GM18951 (cell line): ENCODE measurements around the gene RPL38.

Experiments used
- POLR2A ChIP-seq: IDR thresholded peaks from 4 replicates; pipeline ENCODE4 v1.6.1; 2011; ENCODE audit warnings: mild to moderate bottlenecking; ENCODE audit not compliant: insufficient read length, insufficient read depth; ENCODE audit errors: extremely low read depth
- in situ Hi-C: fragments of 300-500 bp; cut with MboI; formaldehyde crosslinking; loops from one replicate; pipeline ENCODE4 v1.12.0; 2022; ENCODE audit warnings: low sequenced_read_pairs, mixed read lengths, inconsistent platforms; ENCODE audit not compliant: unreplicated experiment

RPL38 gene

GRCh38 chr17:74217888-74218287 lies 14.4 kb downstream of the RPL38 start:
- no peak for TF ChIP-seq POLR2A
- in situ Hi-C loops: no loop called here

DNA sequence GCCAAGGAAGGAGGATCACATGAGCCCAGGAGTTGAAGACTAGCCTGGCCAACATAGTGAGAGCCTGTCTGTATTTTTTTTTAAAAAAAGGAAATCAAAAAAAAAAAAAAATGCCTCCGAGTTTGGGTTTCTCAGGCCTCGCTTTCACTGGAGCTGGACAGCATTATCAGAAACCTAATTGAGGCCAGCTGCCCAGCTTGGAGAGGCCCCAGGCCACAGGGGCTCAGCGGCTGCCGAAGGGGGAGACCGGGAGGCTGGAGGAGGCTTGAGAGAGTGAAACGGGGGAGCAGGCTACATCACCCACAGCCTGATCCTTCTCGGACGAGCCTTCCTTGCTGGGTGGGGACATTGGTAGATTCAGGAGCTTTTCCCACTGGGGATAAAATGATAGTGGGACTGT lies 15.0 kb downstream of the RPL38 start:
- TF ChIP-seq POLR2A: no peak
- in situ Hi-C loops: no loop called here

- TF ChIP-seq POLR2A: no peak
- in situ Hi-C loops: no loop called here
Measured at GRCh38 chr17:74219576-74220133, 16.2 kb downstream of the RPL38 start.

GRCh38 chr17:74220219-74220618 lies 16.7 kb downstream of the RPL38 start:
- TF ChIP-seq POLR2A: no peak
- in situ Hi-C loops: no loop called here

- in situ Hi-C loops: no loop called here
Measured at GRCh38 chr17:74220946-74221818, 17.7 kb downstream of the RPL38 start.

DNA sequence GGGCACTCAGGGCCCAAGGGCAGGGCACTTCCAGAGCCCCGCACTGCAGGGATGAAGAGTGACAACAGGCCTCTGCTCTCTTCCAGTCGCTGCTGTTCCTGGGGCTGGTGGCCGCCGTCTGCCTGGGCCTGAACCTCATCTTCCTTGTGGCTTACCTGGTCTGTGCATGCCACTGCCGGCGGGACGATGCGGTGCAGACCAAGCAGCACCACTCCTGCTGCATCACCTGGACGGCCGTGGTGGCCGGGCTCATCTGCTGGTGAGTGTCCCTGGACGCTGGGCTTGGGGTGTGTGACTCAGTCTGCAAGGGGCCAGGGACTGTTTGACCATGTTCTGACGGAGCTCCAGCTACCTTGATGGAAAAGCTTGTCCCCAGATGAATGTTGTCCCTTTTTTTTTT lies 18.9 kb downstream of the RPL38 start:
- in situ Hi-C loops: no loop called here
- TF ChIP-seq POLR2A: no peak

More at GRCh38 chr17:74220946-74221818, 17.7 kb downstream of the RPL38 start:
- no peak for TF ChIP-seq POLR2A

DNA sequence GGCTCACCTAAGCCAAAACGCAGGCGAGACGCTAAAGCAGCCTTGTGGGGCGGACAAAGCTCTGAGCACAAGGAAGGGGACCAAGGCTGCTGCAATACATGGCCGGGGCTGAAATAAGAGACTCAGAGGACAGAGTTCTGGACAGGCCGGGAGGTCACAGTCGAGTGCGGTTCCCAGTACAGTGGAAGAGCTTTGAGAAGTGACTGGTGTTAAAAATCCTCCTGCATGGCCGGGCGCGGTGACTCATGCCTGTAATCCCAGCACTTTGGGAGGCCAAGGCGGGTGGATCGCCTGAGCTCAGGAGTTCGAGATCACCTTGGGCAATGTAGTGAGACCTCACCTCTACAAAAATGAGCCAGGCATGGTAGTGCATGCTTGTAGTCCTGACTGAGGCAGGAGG lies 20.4 kb downstream of the RPL38 start:
- in situ Hi-C loops: no loop called here

DNA sequence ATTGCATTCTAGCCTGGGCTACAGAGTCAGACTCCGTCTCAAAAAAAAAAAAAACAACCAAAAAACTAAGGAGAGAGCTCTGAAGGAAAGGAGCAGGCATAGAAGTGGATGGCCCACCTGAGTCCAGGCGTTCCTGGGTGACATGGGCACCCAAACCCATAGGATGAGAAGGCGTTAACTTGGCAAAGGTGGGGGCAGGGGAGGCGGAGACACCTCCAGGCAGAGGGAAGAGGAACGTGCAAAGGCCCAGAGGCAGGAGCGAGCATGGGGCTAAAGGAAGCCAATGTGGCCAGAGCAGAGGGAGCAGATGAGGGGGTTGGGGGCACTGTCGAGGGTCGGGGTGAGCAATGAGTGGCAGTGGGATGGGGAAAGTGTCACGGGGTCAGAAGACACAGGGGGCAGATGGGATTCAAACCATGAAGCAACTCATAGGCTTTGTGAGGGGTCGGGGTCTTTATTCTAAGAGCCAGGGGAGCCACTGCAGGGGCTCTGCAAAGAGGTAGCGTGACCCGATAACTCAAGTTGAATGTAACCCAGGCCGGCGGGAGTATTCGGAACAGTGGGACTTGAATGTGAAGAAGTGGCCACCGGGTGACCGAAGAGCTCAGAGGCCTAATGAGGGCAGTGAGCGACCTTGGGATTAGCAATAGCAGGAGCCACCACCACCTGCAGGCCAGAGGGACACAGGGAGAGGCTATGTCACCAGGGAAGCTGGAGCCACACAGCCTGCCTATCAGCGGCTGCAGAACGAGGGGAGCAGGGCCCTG lies 21.7 kb downstream of the RPL38 start:
- in situ Hi-C loops: no loop called here

More for the DNA sequence above, 20.4 kb downstream of the RPL38 start:
- no peak for TF ChIP-seq POLR2A

GRCh38 chr17:74226252-74226651 lies 22.8 kb downstream of the RPL38 start:
- in situ Hi-C loops: no loop called here
- no peak for TF ChIP-seq POLR2A

More for the DNA sequence above, 21.7 kb downstream of the RPL38 start:
- TF ChIP-seq POLR2A: no peak

GRCh38 chr17:74227271-74228080 lies 24.0 kb downstream of the RPL38 start:
- TF ChIP-seq POLR2A: no peak
- in situ Hi-C loops: no loop called here

GRCh38 chr17:74228306-74228978 lies 25.0 kb downstream of the RPL38 start:
- TF ChIP-seq POLR2A: no peak
- in situ Hi-C loops: no loop called here

GRCh38 chr17:74230896-74231295 lies 27.4 kb downstream of the RPL38 start:
- in situ Hi-C loops: no loop called here
- no peak for TF ChIP-seq POLR2A
